PC-9 (cell line): ENCODE data around the gene RGS19. TPM values are rescaled to one million over a fixed set of nuclear protein-coding genes. Genes with fewer than 3 reads are reported as not detected.

ENCODE experiments used
- BruUV-seq: library from RNA; stranded (reverse); fragments of 400-500 nt; replicated peaks from 2 replicates; lab custom pipeline; 2021; lab: Mats Ljungman, UMichigan
- CTCF ChIA-PET: fragments of 300-600 bp; sonication (Branson Sonifier 250); formaldehyde crosslinking; loops from one replicate; lab custom pipeline; 2022; ENCODE audit warnings: antibody characterized with exemption; lab: Charles Lee
- POLR2A ChIA-PET: fragments of 300-600 bp; sonication (Branson Sonifier 250); formaldehyde crosslinking; loops from one replicate; lab custom pipeline; 2022; ENCODE audit warnings: antibody characterized with exemption; ENCODE audit not compliant: unreplicated experiment; lab: Charles Lee
- DNase-seq, 2 experiments: peaks; one replicate each; pipeline versions ENCODE4 v3.0.0 to v3.0.0-alpha.2; 2015 to 2022; ENCODE audit warnings: mixed read lengths in 1 of 2
- H2AFZ ChIP-seq: fragments of 200-600 bp; sonication (generic); 2 replicates; pipeline ENCODE4 v1.8.1; 2017; ENCODE audit warnings: antibody characterized with exemption
- H3F3A ChIP-seq: fragments of 200-600 bp; sonication (generic); 2 replicates; pipeline ENCODE4 v1.8.1; 2017; ENCODE audit warnings: antibody characterized with exemption, mild to moderate bottlenecking, low read depth; ENCODE audit not compliant: insufficient read depth
- H3K27ac ChIP-seq: fragments of 200-600 bp; sonication (generic); 2 replicates; pipeline ENCODE4 v1.6.1; 2016; ENCODE audit warnings: mixed run types
- H3K27me3 ChIP-seq: fragments of 200-600 bp; sonication (generic); 2 replicates; pipeline ENCODE4 v1.6.1; 2016; ENCODE audit warnings: low read depth, mixed run types; ENCODE audit not compliant: insufficient read depth
- H3K36me3 ChIP-seq: fragments of 200-600 bp; sonication (generic); 2 replicates; pipeline ENCODE4 v1.6.1; 2016; ENCODE audit warnings: low read depth, mixed run types
- H3K4me1 ChIP-seq: fragments of 200-600 bp; sonication (generic); replicated peaks from 2 replicates; pipeline ENCODE4 v1.6.1; 2016; ENCODE audit warnings: mixed run types; ENCODE audit not compliant: insufficient read depth
- H3K4me2 ChIP-seq: fragments of 200-600 bp; sonication (generic); 2 replicates; pipeline ENCODE4 v1.6.1; 2017; ENCODE audit warnings: mixed run types
- H3K4me3 ChIP-seq: fragments of 200-600 bp; sonication (generic); 2 replicates; pipeline ENCODE4 v1.6.1; 2016; ENCODE audit warnings: mixed run types
- H3K79me2 ChIP-seq: fragments of 200-600 bp; sonication (generic); 2 replicates; pipeline ENCODE4 v1.6.1; 2017; ENCODE audit warnings: low read depth, mixed run types
- H3K9me2 ChIP-seq: fragments of 200-600 bp; sonication (generic); 2 replicates; pipeline ENCODE4 v1.8.1; 2017; ENCODE audit warnings: mild to moderate bottlenecking; ENCODE audit not compliant: insufficient read depth
- H3K9me3 ChIP-seq: fragments of 200-600 bp; sonication (generic); 2 replicates; pipeline ENCODE4 v1.8.1; 2016; ENCODE audit warnings: low read depth; ENCODE audit not compliant: insufficient read depth
- H4K20me1 ChIP-seq: fragments of 200-600 bp; sonication (generic); 2 replicates; pipeline ENCODE4 v1.8.1; 2017; ENCODE audit not compliant: insufficient read depth
- CTCF ChIP-seq: fragments of 200-600 bp; sonication (generic); conservative IDR thresholded peaks from 2 replicates; pipeline ENCODE4 v1.6.1; 2017; ENCODE audit warnings: mixed run types, antibody characterized with exemption, mild to moderate bottlenecking, moderate library complexity
- EZH2 ChIP-seq: fragments of 200-600 bp; sonication (generic); IDR thresholded peaks from 2 replicates; pipeline ENCODE4 v1.8.0; 2017; ENCODE audit warnings: antibody characterized with exemption, low read depth
- intact Hi-C: fragments of 100-400 bp; cut with micrococcal nuclease; formaldehyde crosslinking; loops from one replicate; pipeline ENCODE4 v1.10.0; 2022; ENCODE audit not compliant: unreplicated experiment
- total RNA-seq: library from RNA; stranded (reverse); gene quantifications from 2 replicates; pipeline ENCODE4 v1.2.3, GENCODE V29; 2021

The RGS19 gene
- total RNA-seq, 1 experiment from 2014 or later = 33.3 TPM

GRCh38 chr20:64093013-64093503 lies 13.7 kb upstream of the RGS19 start:
- ChIA-PET CTCF (no interaction called here), POLR2A (no interaction called here)
- no peak overlapping the region for H3K27ac ChIP-seq
- no peaks in the 10 kb centered on the region for H3K9me3 ChIP-seq
- no peaks in the 10 kb centered on the region; the same call in 1 of the 2 replicates for H4K20me1 ChIP-seq
- H2AFZ ChIP-seq = no peak overlapping the region
- intact Hi-C loops = no loop called here
- H3K4me2 ChIP-seq = no peak overlapping the region
- H3K9me2 ChIP-seq = no peaks in the 10 kb centered on the region
- no TSS peak for BruUV-seq
- H3F3A ChIP-seq = no peaks in the 10 kb centered on the region
- H3K36me3 ChIP-seq = no peaks in the 10 kb centered on the region
- no peaks in the 10 kb centered on the region for H3K4me1 ChIP-seq
- no peaks in the 10 kb centered on the region for H3K79me2 ChIP-seq
- TF ChIP-seq EZH2 = no peak
- TF ChIP-seq CTCF = no peak
- no peak overlapping the region for H3K4me3 ChIP-seq
- no peak for DNase-seq
- peaks cover 25% of the 10 kb centered on the region for H3K27me3 ChIP-seq

DNA sequence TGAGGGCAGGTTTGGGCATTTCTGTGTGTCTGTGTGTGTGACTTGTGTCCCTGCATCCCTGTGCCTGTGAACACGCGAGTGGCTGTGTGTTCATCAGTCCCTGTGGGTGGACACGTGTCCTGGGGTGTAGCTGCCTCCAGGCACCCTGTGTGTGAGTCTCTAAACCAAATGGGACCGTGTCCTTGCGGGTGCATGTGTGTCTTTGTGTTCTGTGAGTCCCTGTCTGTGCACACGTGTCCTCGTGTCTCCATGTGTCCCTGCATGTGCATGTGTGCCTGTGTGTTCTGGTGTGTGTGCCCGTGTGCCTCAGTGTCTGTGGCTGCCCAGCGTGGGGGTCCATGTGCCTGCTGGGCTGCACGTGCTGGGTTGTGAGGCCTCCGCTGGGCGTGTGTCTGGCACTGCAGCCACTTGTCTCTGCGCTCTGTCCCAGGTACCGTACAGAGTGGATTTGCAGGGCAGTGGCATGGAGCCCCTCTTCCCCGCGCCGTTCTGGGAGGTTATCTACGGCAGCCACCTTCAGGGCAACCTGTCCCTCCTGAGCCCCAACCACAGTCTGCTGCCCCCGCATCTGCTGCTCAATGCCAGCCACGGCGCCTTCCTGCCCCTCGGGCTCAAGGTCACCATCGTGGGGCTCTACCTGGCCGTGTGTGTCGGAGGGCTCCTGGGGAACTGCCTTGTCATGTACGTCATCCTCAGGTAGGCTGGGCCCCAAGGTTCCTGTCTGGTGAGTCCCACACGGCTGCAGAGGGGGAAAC lies 13.1 kb upstream of the RGS19 start:
- Histone ChIP-seq H3K79me2 (no peaks in the 10 kb centered on the region), H3K36me3 (no peaks in the 10 kb centered on the region), H2AFZ (no peak overlapping the region), H3K27me3 (peaks cover 25% of the 10 kb centered on the region), H3F3A (no peaks in the 10 kb centered on the region), H3K4me3 (no peak overlapping the region), H3K9me3 (no peaks in the 10 kb centered on the region), H3K27ac (no peak overlapping the region), H4K20me1 (no peaks in the 10 kb centered on the region; the same call in 1 of the 2 replicates), H3K4me2 (no peak overlapping the region), H3K4me1 (no peaks in the 10 kb centered on the region), H3K9me2 (no peaks in the 10 kb centered on the region)
- ChIA-PET POLR2A (no interaction called here), CTCF (no interaction called here)
- BruUV-seq = no TSS peak
- DNase-seq = no peak
- intact Hi-C loops = no loop called here
- TF ChIP-seq EZH2 (no peak), CTCF (no peak)

GRCh38 chr20:64091770-64092169 lies 12.5 kb upstream of the RGS19 start:
- H3F3A ChIP-seq = no peaks in the 10 kb centered on the region
- H3K36me3 ChIP-seq = no peaks in the 10 kb centered on the region
- H3K4me2 ChIP-seq = no peak overlapping the region
- H3K9me3 ChIP-seq = no peaks in the 10 kb centered on the region
- peaks cover 19% of the 10 kb centered on the region for H3K27me3 ChIP-seq
- TF ChIP-seq EZH2 (no peak), CTCF (no peak)
- H3K4me1 ChIP-seq = no peaks in the 10 kb centered on the region
- DNase-seq = no peak
- BruUV-seq = no TSS peak
- no peak overlapping the region for H3K4me3 ChIP-seq
- ChIA-PET CTCF (no interaction called here), POLR2A (no interaction called here)
- no peaks in the 10 kb centered on the region for H3K79me2 ChIP-seq
- no peaks in the 10 kb centered on the region; the same call in 1 of the 2 replicates for H4K20me1 ChIP-seq
- no peak overlapping the region for H3K27ac ChIP-seq
- H2AFZ ChIP-seq = no peak overlapping the region
- H3K9me2 ChIP-seq = no peaks in the 10 kb centered on the region
- intact Hi-C loops = no loop called here
